Esophagus (tissue), 2 donors: ENCODE data around the gene APOE. TPM values are rescaled to one million over a fixed set of nuclear protein-coding genes. Genes with fewer than 3 reads are reported as not detected.
A peak's percentile ranks its signal among the peaks of the same experiment; 100 is the strongest.

Source experiments
- H3K27ac ChIP-seq, 2 donors: one replicate each; pipeline ENCODE4 v1.5.1; 2013; ENCODE audit warnings: low read depth in 2 of 2, mild to moderate bottlenecking in 2 of 2, inconsistent platforms in 1 of 2, low read length in 1 of 2, moderate library complexity in 1 of 2
- H3K27me3 ChIP-seq, 2 donors: one replicate each; pipeline ENCODE4 v1.6.1; 2013; ENCODE audit warnings: low read length in 2 of 2, control low read depth in 1 of 2, mild to moderate bottlenecking in 1 of 2; ENCODE audit not compliant: insufficient read depth in 2 of 2, control insufficient read depth in 1 of 2
- H3K36me3 ChIP-seq, 2 donors: one replicate each; pipeline ENCODE4 v1.6.1; 2013; ENCODE audit warnings: low read length in 1 of 2; ENCODE audit not compliant: control insufficient read depth in 2 of 2, insufficient read depth in 2 of 2
- H3K4me1 ChIP-seq, 2 donors: one replicate each; pipeline ENCODE4 v1.6.1; 2013; ENCODE audit warnings: low read length in 1 of 2; ENCODE audit not compliant: control insufficient read depth in 2 of 2, insufficient read depth in 2 of 2
- H3K4me3 ChIP-seq, 2 donors: one replicate each; pipeline ENCODE4 v1.5.1; 2013; ENCODE audit warnings: low read length in 2 of 2, mild to moderate bottlenecking in 2 of 2, low read depth in 1 of 2, moderate library complexity in 1 of 2
- H3K9me3 ChIP-seq, 2 donors: one replicate each; pipeline ENCODE4 v1.6.1; 2013; ENCODE audit warnings: mild to moderate bottlenecking in 2 of 2, low read depth in 1 of 2, low read length in 1 of 2, moderate library complexity in 1 of 2; ENCODE audit not compliant: control insufficient read depth in 2 of 2, insufficient read depth in 1 of 2
- WGBS, 2 donors: extraction: QIAGEN DNeasy Blood & Tissue Kit; methylation state at CpG; one replicate each; pipeline ENCODE4 v1.1.7; 2013; 5-methylcytosine and 5-hydroxymethylcytosine counted together
- polyA plus RNA-seq, 2 donors: library from polyadenylated mRNA; stranded (reverse); fragments of 200-250 nt; gene quantifications; one replicate each; pipeline ENCODE4 v1.2.3, GENCODE V29; 2013
- donor health status: healthy with polysubstance abuse.
- donor health status: Bipolar disorder and iron deficiency.

APOE gene
- polyA plus RNA-seq, 2 donors = 9.6 to 17.9 TPM

DNA sequence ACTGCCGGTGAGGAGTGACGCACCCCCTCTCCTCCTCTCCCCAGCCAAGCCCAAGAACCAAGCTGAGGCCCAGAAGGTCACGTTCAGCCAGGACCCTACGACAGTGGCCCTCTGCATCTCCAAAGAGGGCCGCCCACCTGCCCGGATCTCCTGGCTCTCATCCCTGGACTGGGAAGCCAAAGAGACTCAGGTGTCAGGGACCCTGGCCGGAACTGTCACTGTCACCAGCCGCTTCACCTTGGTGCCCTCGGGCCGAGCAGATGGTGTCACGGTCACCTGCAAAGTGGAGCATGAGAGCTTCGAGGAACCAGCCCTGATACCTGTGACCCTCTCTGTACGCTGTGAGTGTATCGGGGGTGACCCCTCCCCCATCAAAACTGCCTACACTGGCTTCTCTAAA lies 33.8 kb upstream of the APOE start:
- Histone ChIP-seq H3K36me3 (peaks cover 6 to 36% of the 10 kb centered on the region in 2 donors), H3K4me1 (peaks cover 3 to 10% of the 10 kb centered on the region in 2 donors), H3K27me3 (no peaks in the 10 kb centered on the region), H3K9me3 (no peaks in the 10 kb centered on the region), H3K4me3 (no peak overlapping the region), H3K27ac (no peak overlapping the region)
- 92 to 95% methylated on average over 14 of the region's 14 CpGs for WGBS, 2 donors

DNA sequence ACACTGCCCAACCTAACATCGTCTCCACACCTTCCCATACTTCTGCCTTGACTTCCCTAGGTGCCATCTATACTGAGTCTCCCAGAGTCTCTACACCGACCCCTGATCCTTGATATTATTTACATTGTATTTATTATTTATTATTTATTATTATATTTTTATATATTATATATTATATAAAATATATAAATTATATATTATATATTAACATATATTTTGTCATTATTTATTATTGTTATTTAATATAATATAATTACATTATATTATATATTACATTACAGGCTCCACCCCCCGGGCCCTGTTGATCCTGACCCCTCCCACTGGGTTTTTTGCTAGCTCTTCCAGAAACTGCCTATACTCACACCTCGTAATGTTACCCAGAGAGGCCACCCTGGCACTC lies 32.9 kb upstream of the APOE start:
- Histone ChIP-seq H3K36me3 (peaks cover 6 to 40% of the 10 kb centered on the region in 2 donors), H3K4me1 (peaks cover 0 to 13% of the 10 kb centered on the region in 2 donors), H3K4me3 (no peak overlapping the region), H3K27ac (no peak overlapping the region), H3K27me3 (no peaks in the 10 kb centered on the region), H3K9me3 (no peaks in the 10 kb centered on the region)
- WGBS, 2 donors = 82 to 85% methylated on average over 4 of the region's 4 CpGs

DNA sequence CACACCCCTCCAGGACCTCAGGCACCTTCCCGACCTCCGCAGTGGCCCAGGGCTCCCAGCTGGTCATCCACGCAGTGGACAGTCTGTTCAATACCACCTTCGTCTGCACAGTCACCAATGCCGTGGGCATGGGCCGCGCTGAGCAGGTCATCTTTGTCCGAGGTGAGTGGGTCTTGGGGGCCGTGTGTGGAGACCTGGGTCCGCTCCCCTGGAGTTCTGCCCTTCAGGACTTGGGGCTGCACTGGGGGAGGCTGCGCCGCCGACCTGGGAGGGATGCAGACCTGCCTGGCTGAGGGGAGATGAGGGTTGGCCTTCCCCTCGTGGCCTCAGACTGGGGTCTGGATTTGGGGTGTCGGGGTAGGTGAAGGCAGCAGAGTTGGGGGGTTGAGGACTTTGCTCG lies 31.3 kb upstream of the APOE start:
- WGBS, 2 donors = 91 to 93% methylated on average over 16 of the region's 16 CpGs
- peaks cover 2 to 27% of the 10 kb centered on the region in 2 donors for H3K4me1 ChIP-seq

GRCh38 chr19:44875666-44876451 lies 29.7 kb upstream of the APOE start:
- whole genome bisulfite sequencing, 2 donors = 68 to 75% methylated on average over 22 of the region's 22 CpGs
- H3K27me3 ChIP-seq = no peaks in the 10 kb centered on the region
- no peak overlapping the region for H3K4me3 ChIP-seq
- no peaks in the 10 kb centered on the region for H3K9me3 ChIP-seq
- H3K27ac ChIP-seq = peak overlapping the region; percentile 76 to 80
- H3K4me1 ChIP-seq = peaks cover 3 to 31% of the 10 kb centered on the region in 2 donors
- H3K36me3 ChIP-seq = peaks cover 6 to 46% of the 10 kb centered on the region in 2 donors

More for the DNA sequence above, 31.3 kb upstream of the APOE start:
- Histone ChIP-seq H3K27ac (no peak overlapping the region), H3K27me3 (no peaks in the 10 kb centered on the region), H3K4me3 (no peak overlapping the region), H3K9me3 (no peaks in the 10 kb centered on the region), H3K36me3 (peaks cover 6 to 46% of the 10 kb centered on the region in 2 donors)

DNA sequence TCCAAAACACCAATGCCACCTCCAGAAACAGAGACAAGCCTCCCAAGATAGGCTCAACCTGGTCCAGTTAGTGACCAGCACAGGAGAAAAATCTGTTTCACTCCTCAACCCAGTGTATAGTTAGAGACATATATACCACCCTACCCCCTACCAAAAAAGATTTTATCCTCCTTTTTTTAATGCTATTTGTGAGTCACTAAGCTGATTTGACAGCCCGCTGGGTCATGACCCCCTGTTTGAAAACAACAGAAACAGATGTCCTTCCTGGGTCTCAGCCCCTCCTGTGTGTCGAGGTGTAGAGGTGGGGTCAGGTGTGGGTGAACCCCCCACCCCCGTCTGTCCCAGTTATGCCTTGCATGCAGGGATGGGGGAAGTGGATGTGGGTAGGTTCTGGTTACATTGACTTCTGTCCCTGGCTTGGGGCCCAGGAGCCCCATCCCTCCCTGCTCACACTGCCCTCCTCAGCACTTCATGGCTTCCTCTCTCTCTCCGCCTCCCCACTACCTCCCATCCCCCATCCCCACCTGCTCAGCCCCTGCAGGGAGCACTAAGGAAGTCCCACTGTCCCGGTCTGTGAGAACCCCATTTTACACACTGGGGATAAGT lies 28.6 kb upstream of the APOE start:
- H3K4me3 ChIP-seq = no peak overlapping the region
- peak overlapping the region; percentile 60 to 69 for H3K27ac ChIP-seq
- H3K36me3 ChIP-seq = peaks cover 6 to 41% of the 10 kb centered on the region in 2 donors
- WGBS, 2 donors = 46 to 62% methylated on average over 5 of the region's 5 CpGs
- no peaks in the 10 kb centered on the region for H3K9me3 ChIP-seq
- H3K27me3 ChIP-seq = no peaks in the 10 kb centered on the region
- H3K4me1 ChIP-seq = peaks cover 3 to 30% of the 10 kb centered on the region in 2 donors

GRCh38 chr19:44878120-44878865 lies 27.3 kb upstream of the APOE start:
- Histone ChIP-seq H3K27ac (peak overlapping the region; percentile 8 to 48), H3K4me3 (no peak overlapping the region), H3K9me3 (no peaks in the 10 kb centered on the region), H3K27me3 (no peaks in the 10 kb centered on the region), H3K36me3 (peaks cover 6 to 33% of the 10 kb centered on the region in 2 donors), H3K4me1 (peaks cover 3 to 30% of the 10 kb centered on the region in 2 donors)
- WGBS, 2 donors = 73 to 75% methylated on average over 26 of the region's 26 CpGs

DNA sequence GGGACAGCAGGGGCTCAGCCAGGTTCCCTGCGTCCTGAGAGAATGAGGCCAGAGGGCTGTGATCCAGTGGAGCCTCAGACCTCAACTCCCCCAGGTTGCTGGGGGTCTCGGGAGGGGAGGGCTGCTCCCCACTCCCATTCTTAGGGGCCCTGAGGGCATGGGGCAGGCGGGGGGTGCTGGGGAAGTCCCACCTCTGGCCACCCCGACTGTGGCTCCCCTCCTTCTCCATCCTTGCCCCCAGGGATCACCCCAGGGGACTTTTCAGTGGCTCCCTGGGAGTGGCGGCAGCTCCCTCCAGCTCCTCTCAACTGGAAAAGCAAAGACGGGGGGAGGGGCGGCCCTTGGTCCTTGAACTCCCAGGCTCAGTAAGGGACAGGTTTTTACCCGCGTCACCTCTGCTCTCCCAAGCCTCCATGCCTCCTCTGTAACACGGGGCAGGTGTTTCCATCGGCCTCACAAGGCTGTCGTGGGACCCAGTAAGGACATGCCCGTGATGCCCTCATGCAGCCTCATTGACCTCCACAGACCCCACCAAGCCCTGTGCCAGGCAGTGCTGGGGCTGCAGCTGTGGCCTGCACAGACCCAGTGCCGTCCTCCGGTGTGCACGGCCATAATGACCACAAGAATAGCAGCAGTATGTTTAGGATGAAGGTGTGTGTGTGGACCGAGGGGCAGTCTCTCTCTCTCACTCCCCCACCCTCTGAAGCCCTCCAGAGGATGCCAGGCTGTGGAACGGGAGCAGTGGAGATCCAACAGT lies 26.1 kb upstream of the APOE start:
- no peak overlapping the region for H3K4me3 ChIP-seq
- peaks cover 3 to 30% of the 10 kb centered on the region in 2 donors for H3K4me1 ChIP-seq
- no peaks in the 10 kb centered on the region for H3K9me3 ChIP-seq
- H3K27ac ChIP-seq = no peak overlapping the region
- no peaks in the 10 kb centered on the region for H3K27me3 ChIP-seq
- 78 to 80% methylated on average over 18 of the region's 18 CpGs for WGBS, 2 donors
- peaks cover 8 to 25% of the 10 kb centered on the region in 2 donors for H3K36me3 ChIP-seq

DNA sequence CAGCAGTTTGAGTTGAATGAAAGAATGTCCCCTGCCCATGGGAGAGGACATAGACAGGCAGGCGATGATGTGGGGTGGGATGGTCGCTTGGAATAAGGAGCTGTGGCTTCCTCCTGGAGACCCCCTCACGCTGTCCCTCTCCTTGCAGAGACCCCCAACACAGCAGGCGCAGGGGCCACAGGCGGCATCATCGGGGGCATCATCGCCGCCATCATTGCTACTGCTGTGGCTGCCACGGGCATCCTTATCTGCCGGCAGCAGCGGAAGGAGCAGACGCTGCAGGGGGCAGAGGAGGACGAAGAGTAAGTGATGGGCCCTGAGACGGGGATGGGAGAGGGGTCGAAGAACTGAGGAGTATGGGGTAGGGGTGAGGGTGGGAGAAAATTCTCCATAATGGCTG lies 23.5 kb upstream of the APOE start:
- no peak overlapping the region for H3K4me3 ChIP-seq
- no peaks in the 10 kb centered on the region for H3K27me3 ChIP-seq
- H3K27ac ChIP-seq = no peak overlapping the region
- no peaks in the 10 kb centered on the region for H3K9me3 ChIP-seq
- H3K4me1 ChIP-seq = peaks cover 3 to 19% of the 10 kb centered on the region in 2 donors
- 90 to 94% methylated on average over 15 of the region's 15 CpGs for WGBS, 2 donors
- H3K36me3 ChIP-seq = peaks cover 3 to 15% of the 10 kb centered on the region in 2 donors
